Endothelial cell of umbilical vein (primary cell): ENCODE results near the gene EGR4. TPM values are rescaled to one million over a fixed set of nuclear protein-coding genes. Genes with fewer than 3 reads are reported as not detected.

Experiments used
- BruUV-seq: library from RNA; stranded (reverse); fragments of 400-500 nt; replicated peaks from 2 replicates; lab custom pipeline; 2021; lab: Mats Ljungman, UMichigan
- CTCF ChIA-PET: fragments of 300-600, 350-600 bp; sonication (Branson Sonifier 250); formaldehyde crosslinking; loops from one replicate; lab custom pipeline; 2021; ENCODE audit warnings: antibody characterized with exemption, inconsistent platforms; lab: Charles Lee
- POLR2A ChIA-PET: fragments of 300-600, 350-600 bp; sonication (Branson Sonifier 250); formaldehyde crosslinking; loops from one replicate; lab custom pipeline; 2021; ENCODE audit warnings: antibody characterized with exemption, inconsistent platforms; lab: Charles Lee
- DNase-seq: peaks from one replicate; pipeline ENCODE4 v3.0.0-alpha.2; 2011; ENCODE audit warnings: low read depth, low spot score
- FAIRE-seq: peaks from 2 replicates; lab custom pipeline; 2011; peaks lifted over from hg19 to GRCh38; lab: Jason Lieb, UNC
- H2AFZ ChIP-seq: 2 replicates; pipeline ENCODE4 v1.6.0; 2012; ENCODE audit warnings: low read depth, low read length, control low read depth, inconsistent platforms
- H3K27ac ChIP-seq: 2 replicates; pipeline ENCODE4 v1.5.1; 2011; ENCODE audit warnings: low read depth, mild to moderate bottlenecking, control low read depth, low read length, moderate library complexity; ENCODE audit not compliant: insufficient read depth
- H3K27me3 ChIP-seq, 2 experiments: 2 replicates each; pipeline versions ENCODE4 v1.6.0 to v1.6.1; 2011; ENCODE audit warnings: low read length in 2 of 2, mixed read lengths in 1 of 2; ENCODE audit not compliant: control insufficient read depth in 2 of 2, insufficient read depth in 2 of 2
- H3K36me3 ChIP-seq, 2 experiments: 2 replicates in 1 of 2; 3 replicates in 1 of 2; pipeline ENCODE4 v1.5.1; 2011; ENCODE audit warnings: low read length in 2 of 2, mild to moderate bottlenecking in 1 of 2, moderate library complexity in 1 of 2; ENCODE audit not compliant: control insufficient read depth in 2 of 2, insufficient read depth in 2 of 2; ENCODE audit errors: extremely low read depth in 1 of 2
- H3K4me1 ChIP-seq: 3 replicates; pipeline ENCODE4 v1.5.1; 2011; ENCODE audit warnings: mild to moderate bottlenecking, low read length; ENCODE audit not compliant: control insufficient read depth, insufficient read depth; ENCODE audit errors: extremely low read depth
- H3K4me2 ChIP-seq: 2 replicates; pipeline ENCODE4 v1.6.1; 2011; ENCODE audit warnings: low read length, control low read depth, mixed read lengths; ENCODE audit not compliant: insufficient read depth
- H3K4me3 ChIP-seq, 3 experiments: fragments of 200-600 bp in 1 of 3; sonication (generic), shearing (Covaris generic) in 1 of 3; replicated peaks in 1 of 3; 2 replicates each; pipeline ENCODE4 v1.5.1; 2011 to 2016; ENCODE audit warnings: control low read depth in 3 of 3, low read length in 3 of 3, mild to moderate bottlenecking in 2 of 3, inconsistent platforms in 1 of 3, low read depth in 1 of 3, moderate library complexity in 1 of 3; ENCODE audit not compliant: insufficient read depth in 1 of 3
- H3K79me2 ChIP-seq: 2 replicates; pipeline ENCODE4 v1.6.0; 2012; ENCODE audit warnings: low read length, inconsistent platforms; ENCODE audit not compliant: control insufficient read depth, insufficient read depth
- H3K9ac ChIP-seq: replicated peaks from 2 replicates; pipeline ENCODE3; 2011; ENCODE audit warnings: low read length, control low read depth; ENCODE audit not compliant: insufficient read depth; ENCODE audit errors: extremely low read depth
- H3K9me1 ChIP-seq: replicated peaks from 3 replicates; pipeline ENCODE4 v1.6.0; 2011; ENCODE audit warnings: mild to moderate bottlenecking, low read length; ENCODE audit not compliant: control insufficient read depth, insufficient read depth; ENCODE audit errors: extremely low read depth
- H3K9me3 ChIP-seq: replicated peaks from 2 replicates; pipeline ENCODE4 v1.5.1; 2012; ENCODE audit warnings: low read length, inconsistent platforms; ENCODE audit not compliant: control insufficient read depth, insufficient read depth
- H4K20me1 ChIP-seq: replicated peaks from 2 replicates; pipeline ENCODE3; 2011; ENCODE audit warnings: mild to moderate bottlenecking, low read length; ENCODE audit not compliant: control insufficient read depth, insufficient read depth; ENCODE audit errors: extremely low read depth
- EZH2 ChIP-seq: IDR thresholded peaks from 2 replicates; pipeline ENCODE4 v1.6.1; 2012; ENCODE audit warnings: borderline replicate concordance, low read depth, mild to moderate bottlenecking, moderate library complexity, low read length, inconsistent platforms; ENCODE audit not compliant: severe bottlenecking
- FOS ChIP-seq: IDR thresholded peaks from 2 replicates; pipeline ENCODE4 v1.6.1; 2011; ENCODE audit warnings: mild to moderate bottlenecking, low read length, moderate library complexity, borderline replicate concordance; ENCODE audit not compliant: insufficient read depth
- GATA2 ChIP-seq: IDR thresholded peaks from 2 replicates; pipeline ENCODE4 v1.7.0; 2011; ENCODE audit warnings: low read depth, mild to moderate bottlenecking, moderate library complexity, mixed read lengths, low read length; ENCODE audit not compliant: insufficient read length, insufficient read depth
- JUN ChIP-seq: IDR thresholded peaks from 2 replicates; pipeline ENCODE4 v1.6.1; 2011; ENCODE audit warnings: borderline replicate concordance, low read depth; ENCODE audit not compliant: insufficient read length, insufficient read depth
- MYC ChIP-seq: IDR thresholded peaks from one replicate; pipeline ENCODE4 v1.6.1; 2011; ENCODE audit warnings: mild to moderate bottlenecking, low read depth, low read length
- POLR2A ChIP-seq: IDR thresholded peaks from 2 replicates; pipeline ENCODE4 v1.6.1; 2012; ENCODE audit warnings: low read depth, mild to moderate bottlenecking, control low read depth, low read length
- POLR2AphosphoS5 ChIP-seq: IDR thresholded peaks from 2 replicates; pipeline ENCODE4 v1.6.1; 2012; ENCODE audit warnings: low read depth, mild to moderate bottlenecking, control low read depth, low read length, moderate library complexity; ENCODE audit not compliant: insufficient read depth
- dilution Hi-C: fragments of 300-500 bp; cut with MboI; formaldehyde crosslinking; loops from one replicate; pipeline ENCODE4 v1.15.0; 2019; ENCODE audit warnings: low sequenced_read_pairs; ENCODE audit not compliant: extremely low pct_ligation_motif_present
- intact Hi-C: fragments of 100-400 bp; cut with micrococcal nuclease; formaldehyde crosslinking; loops from one replicate; pipeline ENCODE4 v1.10.0; 2022
- polyA plus RNA-seq, 4 experiments: library from polyadenylated mRNA; depleted of rRNA in 3 of 4; stranded (reverse) in 3 of 4; unstranded in 1 of 4; fragments of >200 nt; gene quantifications; 2 replicates each; pipeline versions ENCODE4 v1.2.1 to v1.2.3, GENCODE V29; 2011 to 2012; ENCODE audit warnings: missing spikeins in 1 of 4
- total RNA-seq: library from RNA; stranded (reverse); gene quantifications from 2 replicates; pipeline ENCODE4 v1.2.3, GENCODE V29; 2021
- TF ChIP-seq, protein P1 (sequence below): IDR thresholded peaks from 2 replicates; pipeline ENCODE4 v1.6.1; 2011; ENCODE audit not compliant: insufficient read depth, insufficient read length
- TF ChIP-seq, protein P2 (sequence below), 2 donors: IDR thresholded peaks; 1 replicate in 1 of 2; 2 replicates in 1 of 2; pipeline ENCODE4 v1.5.1; 2011; ENCODE audit warnings: low read length in 2 of 2, mild to moderate bottlenecking in 2 of 2, moderate library complexity in 2 of 2, control low read depth in 1 of 2, inconsistent platforms in 1 of 2, low read depth in 1 of 2; ENCODE audit not compliant: insufficient read depth in 1 of 2; ENCODE audit errors: extremely low read depth in 1 of 2

EGR4 gene
- total and polyA plus RNA-seq, 2 donors (not counting 3 experiments of a cell fraction or from before 2014, with no cell fraction given): not detected

DNA sequence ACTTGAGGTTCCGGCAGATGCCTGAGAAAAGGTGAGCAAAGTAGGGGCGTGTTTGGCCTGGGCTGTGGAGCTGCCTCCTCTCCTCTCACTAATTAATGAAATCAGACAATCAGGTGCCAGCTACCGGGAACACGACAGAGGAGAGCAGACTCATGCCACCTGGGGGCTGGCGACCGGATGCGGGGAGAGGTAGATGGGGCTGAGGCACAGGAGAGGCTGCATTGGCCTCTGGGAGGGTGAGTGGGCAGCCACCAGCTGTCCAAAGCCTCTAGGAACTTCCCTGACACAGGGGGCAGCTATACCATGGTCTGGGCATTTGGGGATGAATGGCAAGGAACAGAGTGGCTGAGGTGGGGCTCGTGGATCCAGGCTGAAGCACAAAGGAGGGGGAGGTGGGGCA lies 34.1 kb downstream of the EGR4 start:
- Histone ChIP-seq H3K9ac (no peak overlapping the region), H3K9me1 (no peaks in the 10 kb centered on the region), H3K9me3 (no peaks in the 10 kb centered on the region), H3K27me3 (no peaks in the 10 kb centered on the region), H3K27ac (no peak overlapping the region), H2AFZ (no peak overlapping the region), H3K36me3 (peaks cover 0 to 5% of the 10 kb centered on the region in 2 experiments), H3K4me2 (no peak overlapping the region), H3K79me2 (no peaks in the 10 kb centered on the region), H3K4me1 (no peaks in the 10 kb centered on the region), H4K20me1 (no peaks in the 10 kb centered on the region), H3K4me3 (no peak overlapping the region)
- no peak for TF ChIP-seq MYC
- TF ChIP-seq POLR2AphosphoS5: no peak
- no peak for TF ChIP-seq EZH2
- TF ChIP-seq, protein P1, sequence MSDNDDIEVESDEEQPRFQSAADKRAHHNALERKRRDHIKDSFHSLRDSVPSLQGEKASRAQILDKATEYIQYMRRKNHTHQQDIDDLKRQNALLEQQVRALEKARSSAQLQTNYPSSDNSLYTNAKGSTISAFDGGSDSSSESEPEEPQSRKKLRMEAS: no peak
- TF ChIP-seq, protein P2, sequence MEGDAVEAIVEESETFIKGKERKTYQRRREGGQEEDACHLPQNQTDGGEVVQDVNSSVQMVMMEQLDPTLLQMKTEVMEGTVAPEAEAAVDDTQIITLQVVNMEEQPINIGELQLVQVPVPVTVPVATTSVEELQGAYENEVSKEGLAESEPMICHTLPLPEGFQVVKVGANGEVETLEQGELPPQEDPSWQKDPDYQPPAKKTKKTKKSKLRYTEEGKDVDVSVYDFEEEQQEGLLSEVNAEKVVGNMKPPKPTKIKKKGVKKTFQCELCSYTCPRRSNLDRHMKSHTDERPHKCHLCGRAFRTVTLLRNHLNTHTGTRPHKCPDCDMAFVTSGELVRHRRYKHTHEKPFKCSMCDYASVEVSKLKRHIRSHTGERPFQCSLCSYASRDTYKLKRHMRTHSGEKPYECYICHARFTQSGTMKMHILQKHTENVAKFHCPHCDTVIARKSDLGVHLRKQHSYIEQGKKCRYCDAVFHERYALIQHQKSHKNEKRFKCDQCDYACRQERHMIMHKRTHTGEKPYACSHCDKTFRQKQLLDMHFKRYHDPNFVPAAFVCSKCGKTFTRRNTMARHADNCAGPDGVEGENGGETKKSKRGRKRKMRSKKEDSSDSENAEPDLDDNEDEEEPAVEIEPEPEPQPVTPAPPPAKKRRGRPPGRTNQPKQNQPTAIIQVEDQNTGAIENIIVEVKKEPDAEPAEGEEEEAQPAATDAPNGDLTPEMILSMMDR (IDR thresholded peaks at IDR 0.05; ENCODE audit: extremely low read depth in 1 of 2, insufficient read depth in 1 of 2, low read depth in 1 of 2, low read length in 2 of 2): no peak
- no peak for TF ChIP-seq JUN
- no peak for TF ChIP-seq FOS
- no peak for TF ChIP-seq POLR2A
- no peak for TF ChIP-seq GATA2
- no peak for DNase-seq
- no TSS peak for BruUV-seq
- ChIA-PET CTCF (interaction anchor here (1.1 to 1.9 kb wide), 6 partner anchors 8 to 366 kb away, joined by 3 to 5 read pairs (median 4); no protein-coding TSS in a partner anchor), POLR2A (no interaction called here)
- no peak for FAIRE-seq
- dilution Hi-C loops: no loop called here
- intact Hi-C loops: no loop called here
